Fibroblast of lung (primary cell): ENCODE measurements around the gene UGT1A3. TPM values are rescaled to one million over a fixed set of nuclear protein-coding genes. Genes with fewer than 3 reads are reported as not detected.

Source experiments
- DNase-seq, 2 donors: peaks; one replicate each; pipeline versions ENCODE4 v3.0.0 to v3.0.0-alpha.2; 2010; ENCODE audit warnings: low read depth in 2 of 2
- H2AFZ ChIP-seq: 2 replicates; pipeline ENCODE4 v1.5.1; 2012; ENCODE audit warnings: low read length, control low read depth, inconsistent platforms
- H3K27ac ChIP-seq: 2 replicates; pipeline ENCODE4 v1.5.1; 2011; ENCODE audit warnings: low read length, control low read depth; ENCODE audit not compliant: insufficient read depth
- H3K27me3 ChIP-seq: 2 replicates; pipeline ENCODE4 v1.5.1; 2011; ENCODE audit warnings: mild to moderate bottlenecking, low read length; ENCODE audit not compliant: control insufficient read depth, insufficient read depth
- H3K36me3 ChIP-seq: 2 replicates; pipeline ENCODE4 v1.5.1; 2011; ENCODE audit warnings: low read length; ENCODE audit not compliant: control insufficient read depth, insufficient read depth
- H3K4me1 ChIP-seq: 2 replicates; pipeline ENCODE4 v1.5.1; 2011; ENCODE audit warnings: low read length; ENCODE audit not compliant: control insufficient read depth, insufficient read depth; ENCODE audit errors: extremely low read depth
- H3K4me2 ChIP-seq: 2 replicates; pipeline ENCODE4 v1.5.1; 2011; ENCODE audit warnings: low read length, control low read depth; ENCODE audit not compliant: insufficient read depth; ENCODE audit errors: extremely low read depth
- H3K4me3 ChIP-seq, 4 experiments: fragments of 200-600 bp in 1 of 4; sonication (generic) in 1 of 4; replicated peaks in 1 of 4; 2 replicates each; pipeline ENCODE4 v1.5.1; 2011 to 2016; ENCODE audit warnings: low read length in 4 of 4, low read depth in 3 of 4, mild to moderate bottlenecking in 3 of 4, control low read depth in 2 of 4, inconsistent platforms in 1 of 4, mixed read lengths in 1 of 4; ENCODE audit not compliant: insufficient read depth in 1 of 4; ENCODE audit errors: control extremely low read depth in 1 of 4
- H3K79me2 ChIP-seq: 2 replicates; pipeline ENCODE4 v1.5.1; 2012; ENCODE audit warnings: mild to moderate bottlenecking, low read length, inconsistent platforms; ENCODE audit not compliant: control insufficient read depth, insufficient read depth
- H3K9ac ChIP-seq: 2 replicates; pipeline ENCODE4 v1.5.1; 2011; ENCODE audit warnings: mild to moderate bottlenecking, low read length, control low read depth; ENCODE audit not compliant: insufficient read depth
- H3K9me3 ChIP-seq: 2 replicates; pipeline ENCODE4 v1.5.1; 2012; ENCODE audit warnings: low read depth, low read length; ENCODE audit not compliant: control insufficient read depth, insufficient read depth
- H4K20me1 ChIP-seq: 2 replicates; pipeline ENCODE4 v1.5.1; 2011; ENCODE audit warnings: low read length; ENCODE audit not compliant: control insufficient read depth, insufficient read depth; ENCODE audit errors: extremely low read depth
- CTCF ChIP-seq, 2 donors: IDR thresholded peaks in 1 of 2; conservative IDR thresholded peaks in 1 of 2; 1 replicate in 1 of 2; 2 replicates in 1 of 2; pipeline ENCODE4 v1.5.1; 2011 to 2012; ENCODE audit warnings: low read length in 2 of 2, control low read depth in 1 of 2, inconsistent platforms in 1 of 2, low read depth in 1 of 2, mild to moderate bottlenecking in 1 of 2
- EZH2 ChIP-seq: IDR thresholded peaks from 2 replicates; pipeline ENCODE4 v1.5.1; 2012; ENCODE audit warnings: low read length, control low read depth, mild to moderate bottlenecking; ENCODE audit errors: missing control alignments
- polyA plus RNA-seq, 2 donors: library from polyadenylated mRNA; depleted of rRNA in 1 of 2; stranded (reverse) in 1 of 2; unstranded in 1 of 2; fragments of >200 nt; gene quantifications; 2 replicates each; pipeline ENCODE4 v1.2.1, GENCODE V29; 2011 to 2012; ENCODE audit warnings: missing spikeins in 1 of 2
- total RNA-seq: library from RNA; depleted of rRNA; stranded (reverse); fragments of >200 nt; gene quantifications from 2 replicates; pipeline ENCODE4 v1.2.1, GENCODE V29; 2014

The UGT1A3 gene
- total and polyA plus RNA-seq, 2 donors (not counting 1 experiment from before 2014, with no cell fraction given), result not detected

DNA sequence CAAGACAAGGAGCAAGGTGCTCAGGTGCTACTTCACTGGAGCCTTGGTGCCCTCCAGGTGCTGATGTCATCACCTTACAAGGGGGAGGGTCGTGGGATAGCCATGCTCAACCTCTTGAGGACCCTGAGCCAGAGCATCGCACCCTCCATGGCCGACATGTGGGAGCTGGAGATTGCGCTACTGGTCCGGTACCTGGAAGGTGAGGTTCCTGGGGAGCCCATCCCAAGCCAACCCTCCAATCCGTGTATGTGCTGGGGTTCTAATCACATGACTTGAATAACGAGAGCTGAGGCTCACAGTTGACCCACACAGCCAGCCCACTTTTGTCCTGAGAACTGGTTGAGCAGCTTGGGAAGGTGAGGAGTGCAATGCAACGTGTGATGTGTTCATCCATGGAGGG lies 75.2 kb downstream of the UGT1A3 start:
- Histone ChIP-seq H3K9ac (no peak overlapping the region), H3K9me3 (no peaks in the 10 kb centered on the region), H3K4me3 (no peak overlapping the region), H3K27me3 (peaks cover 3% of the 10 kb centered on the region), H3K36me3 (no peaks in the 10 kb centered on the region), H3K4me1 (no peaks in the 10 kb centered on the region), H4K20me1 (no peaks in the 10 kb centered on the region), H3K27ac (no peak overlapping the region), H3K4me2 (no peak overlapping the region), H2AFZ (no peak overlapping the region), H3K79me2 (no peaks in the 10 kb centered on the region)
- no peak for TF ChIP-seq CTCF (conservative IDR thresholded peaks at IDR 0.05 in 1 of 2, IDR thresholded peaks at IDR 0.05 in 1 of 2; ENCODE audit: low read depth in 1 of 2, low read length in 2 of 2)
- TF ChIP-seq EZH2, result no peak
- no peak for DNase-seq

DNA sequence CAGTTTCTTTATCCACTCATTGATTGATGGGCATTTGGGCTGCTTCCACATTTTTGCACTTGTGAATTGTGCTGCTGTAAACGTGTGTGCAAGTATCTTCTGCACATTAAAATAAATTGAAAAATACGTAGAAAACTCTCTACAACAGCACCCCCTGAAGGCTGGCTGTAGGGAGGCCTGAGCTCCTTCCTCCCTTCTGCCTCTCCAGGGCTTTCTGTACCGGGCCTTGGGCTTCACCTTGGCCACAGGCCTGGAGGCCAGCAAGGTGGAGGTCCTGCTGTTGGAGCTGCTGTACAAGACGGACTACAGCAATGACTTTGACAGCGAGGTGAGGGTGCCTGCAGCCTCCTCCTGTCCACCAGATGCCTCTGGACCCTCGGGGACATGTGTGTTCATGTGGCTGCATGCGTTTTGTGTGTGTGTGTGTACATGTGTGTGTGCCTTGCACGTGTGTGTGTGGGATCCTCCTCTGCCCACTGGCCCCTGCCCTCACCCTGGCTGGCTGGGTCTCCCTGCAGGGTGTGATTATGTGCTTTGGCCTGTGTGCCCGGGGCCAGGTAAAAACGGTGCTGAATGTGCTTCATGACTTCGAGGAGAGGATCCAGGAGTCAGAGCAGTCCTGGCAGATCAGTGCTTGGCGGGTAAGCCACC lies 78.5 kb downstream of the UGT1A3 start:
- Histone ChIP-seq H3K79me2 (no peaks in the 10 kb centered on the region), H4K20me1 (no peaks in the 10 kb centered on the region), H3K9ac (no peak overlapping the region), H3K36me3 (no peaks in the 10 kb centered on the region), H3K4me2 (no peak overlapping the region), H3K4me3 (no peak overlapping the region), H3K9me3 (no peaks in the 10 kb centered on the region), H3K4me1 (no peaks in the 10 kb centered on the region), H2AFZ (no peak overlapping the region), H3K27ac (no peak overlapping the region), H3K27me3 (peaks cover 3% of the 10 kb centered on the region)
- DNase-seq, result no peak
- TF ChIP-seq CTCF (conservative IDR thresholded peaks at IDR 0.05 in 1 of 2, IDR thresholded peaks at IDR 0.05 in 1 of 2; ENCODE audit: low read depth in 1 of 2, low read length in 2 of 2) (no peak), EZH2 (no peak)

DNA sequence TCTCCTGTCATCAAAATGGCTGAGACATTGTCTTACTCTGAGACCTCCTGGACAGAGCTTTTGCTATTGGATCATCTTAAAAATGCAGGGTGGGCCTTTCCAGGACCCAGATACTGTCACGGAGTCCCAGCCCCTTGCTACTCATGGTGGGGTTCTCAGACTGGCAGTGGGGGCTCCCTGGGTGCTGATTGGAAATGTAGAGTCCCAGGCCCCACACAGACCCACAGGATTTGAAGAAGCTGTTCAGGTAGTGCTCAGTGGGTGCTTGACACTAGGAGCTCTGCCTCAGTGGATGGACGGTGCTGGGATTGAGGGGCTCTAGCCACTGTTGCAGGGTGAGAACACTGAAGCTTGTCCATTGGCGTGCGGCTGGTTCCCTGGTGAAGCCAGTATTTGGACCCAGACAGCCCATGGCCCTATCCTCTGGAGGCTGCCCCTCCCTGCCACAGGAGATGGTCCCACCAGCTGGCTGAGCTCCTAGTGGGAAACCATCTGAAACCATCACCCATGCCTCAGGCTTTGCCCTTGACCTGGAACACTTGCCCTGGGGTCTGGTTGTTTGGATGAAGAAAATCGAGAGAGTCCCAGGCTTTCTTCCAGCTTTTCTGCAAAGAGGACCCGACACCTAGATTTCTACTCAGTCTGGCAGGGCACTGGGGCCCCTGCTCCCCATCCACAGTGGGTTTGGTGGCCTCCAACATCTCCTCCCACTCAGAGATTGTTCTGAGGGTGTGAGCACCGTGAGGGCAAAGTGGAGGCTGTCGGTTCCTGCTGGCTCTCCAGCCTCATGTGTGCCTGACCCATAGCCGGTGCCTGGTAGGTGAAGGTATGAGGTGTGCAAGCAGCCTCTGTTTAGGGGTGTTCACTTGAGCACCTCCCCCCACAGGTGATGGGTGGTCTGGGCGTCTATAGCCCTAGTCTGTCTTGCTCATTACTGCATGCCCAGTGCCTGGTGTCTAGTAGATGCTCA lies 79.4 kb downstream of the UGT1A3 start:
- Histone ChIP-seq H3K79me2 (no peaks in the 10 kb centered on the region), H3K9me3 (no peaks in the 10 kb centered on the region), H3K4me2 (no peak overlapping the region), H4K20me1 (no peaks in the 10 kb centered on the region), H3K36me3 (no peaks in the 10 kb centered on the region), H3K27ac (no peak overlapping the region), H3K4me1 (no peaks in the 10 kb centered on the region), H3K4me3 (no peak overlapping the region), H3K27me3 (peaks cover 3% of the 10 kb centered on the region), H2AFZ (no peak overlapping the region), H3K9ac (no peak overlapping the region)
- TF ChIP-seq EZH2, result no peak
- no peak for TF ChIP-seq CTCF (conservative IDR thresholded peaks at IDR 0.05 in 1 of 2, IDR thresholded peaks at IDR 0.05 in 1 of 2; ENCODE audit: low read depth in 1 of 2, low read length in 2 of 2)
- no peak for DNase-seq
